Tibial nerve (tissue), 3 donors: ENCODE results near the gene DGKD.

Source experiments
- POLR2A ChIP-seq, 2 donors: fragments of 450-650 bp; IDR thresholded peaks; one replicate each; pipeline ENCODE4 v1.6.1; 2017; ENCODE audit warnings: antibody characterized with exemption in 2 of 2, mild to moderate bottlenecking in 2 of 2, moderate library complexity in 2 of 2
- TF ChIP-seq, protein P1 (sequence below), 5 experiments: fragments of 200-600 bp in 3 of 5; fragments of 450-650 bp in 2 of 5; sonication (generic) in 3 of 5; IDR thresholded peaks; one replicate each; pipeline ENCODE4 v1.5.1; 2016 to 2019; ENCODE audit warnings: antibody characterized with exemption in 5 of 5, mild to moderate bottlenecking in 3 of 5, moderate library complexity in 2 of 5

- TF ChIP-seq, protein P1, sequence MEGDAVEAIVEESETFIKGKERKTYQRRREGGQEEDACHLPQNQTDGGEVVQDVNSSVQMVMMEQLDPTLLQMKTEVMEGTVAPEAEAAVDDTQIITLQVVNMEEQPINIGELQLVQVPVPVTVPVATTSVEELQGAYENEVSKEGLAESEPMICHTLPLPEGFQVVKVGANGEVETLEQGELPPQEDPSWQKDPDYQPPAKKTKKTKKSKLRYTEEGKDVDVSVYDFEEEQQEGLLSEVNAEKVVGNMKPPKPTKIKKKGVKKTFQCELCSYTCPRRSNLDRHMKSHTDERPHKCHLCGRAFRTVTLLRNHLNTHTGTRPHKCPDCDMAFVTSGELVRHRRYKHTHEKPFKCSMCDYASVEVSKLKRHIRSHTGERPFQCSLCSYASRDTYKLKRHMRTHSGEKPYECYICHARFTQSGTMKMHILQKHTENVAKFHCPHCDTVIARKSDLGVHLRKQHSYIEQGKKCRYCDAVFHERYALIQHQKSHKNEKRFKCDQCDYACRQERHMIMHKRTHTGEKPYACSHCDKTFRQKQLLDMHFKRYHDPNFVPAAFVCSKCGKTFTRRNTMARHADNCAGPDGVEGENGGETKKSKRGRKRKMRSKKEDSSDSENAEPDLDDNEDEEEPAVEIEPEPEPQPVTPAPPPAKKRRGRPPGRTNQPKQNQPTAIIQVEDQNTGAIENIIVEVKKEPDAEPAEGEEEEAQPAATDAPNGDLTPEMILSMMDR (IDR thresholded peaks at IDR 0.05): no peak
- TF ChIP-seq POLR2A (IDR thresholded peaks at IDR 0.05): no peak
Measured at GRCh38 chr2:233384811-233385488, 30.7 kb downstream of the DGKD start.
